Measurements from ENCODE around the gene RPS27A.
"Not testable (repeated sequence)": the region's sequence is repeated elsewhere in the genome, so short reads cannot be mapped to it uniquely, and the experiment has no call there.

- TF ChIP-seq, protein P1, sequence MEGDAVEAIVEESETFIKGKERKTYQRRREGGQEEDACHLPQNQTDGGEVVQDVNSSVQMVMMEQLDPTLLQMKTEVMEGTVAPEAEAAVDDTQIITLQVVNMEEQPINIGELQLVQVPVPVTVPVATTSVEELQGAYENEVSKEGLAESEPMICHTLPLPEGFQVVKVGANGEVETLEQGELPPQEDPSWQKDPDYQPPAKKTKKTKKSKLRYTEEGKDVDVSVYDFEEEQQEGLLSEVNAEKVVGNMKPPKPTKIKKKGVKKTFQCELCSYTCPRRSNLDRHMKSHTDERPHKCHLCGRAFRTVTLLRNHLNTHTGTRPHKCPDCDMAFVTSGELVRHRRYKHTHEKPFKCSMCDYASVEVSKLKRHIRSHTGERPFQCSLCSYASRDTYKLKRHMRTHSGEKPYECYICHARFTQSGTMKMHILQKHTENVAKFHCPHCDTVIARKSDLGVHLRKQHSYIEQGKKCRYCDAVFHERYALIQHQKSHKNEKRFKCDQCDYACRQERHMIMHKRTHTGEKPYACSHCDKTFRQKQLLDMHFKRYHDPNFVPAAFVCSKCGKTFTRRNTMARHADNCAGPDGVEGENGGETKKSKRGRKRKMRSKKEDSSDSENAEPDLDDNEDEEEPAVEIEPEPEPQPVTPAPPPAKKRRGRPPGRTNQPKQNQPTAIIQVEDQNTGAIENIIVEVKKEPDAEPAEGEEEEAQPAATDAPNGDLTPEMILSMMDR (IDR thresholded peaks at IDR 0.05; ENCODE audit: borderline replicate concordance, extremely low read depth, low read length, poor library complexity, severe bottlenecking), result not testable (repeated sequence)
- TF ChIP-seq EZH2 (IDR thresholded peaks at IDR 0.05; ENCODE audit: borderline replicate concordance, low read depth, low read length, severe bottlenecking), result not testable (repeated sequence)
Measured at GRCh38 chr2:55186837-55187236, 45.7 kb upstream of the RPS27A start.

Measured in DND-41 (cell line).